ENCODE results near the gene MOB3B. TPM values are rescaled to one million over a fixed set of nuclear protein-coding genes. Genes with fewer than 3 reads are reported as not detected.

MOB3B gene
- total RNA-seq, 1 experiment from 2014 or later: 0.03 TPM

GRCh38 chr9:27341545-27342294 is 187.9 kb downstream of the MOB3B start:
- Histone ChIP-seq H3K4me1 (ENCODE audit: control insufficient read depth, insufficient read depth, low read length) (no peaks in the 10 kb centered on the region), H3K9me3 (ENCODE audit: control insufficient read depth, insufficient read depth, low read depth, low read length) (no peaks in the 10 kb centered on the region), H3K27me3 (ENCODE audit: control insufficient read depth, insufficient read depth, low read length) (no peaks in the 10 kb centered on the region), H3K27ac (ENCODE audit: low read length) (no peak overlapping the region), H3K36me3 (ENCODE audit: control insufficient read depth, insufficient read depth, low read length) (no peaks in the 10 kb centered on the region), H3K4me3 (ENCODE audit: low read depth in 2 of 2, low read length in 2 of 2) (no peak overlapping the region)
- no peak for DNase-seq (ENCODE audit: low read depth, low spot score)
- BruUV-seq (replicated peaks): no TSS peak
- no peak for ATAC-seq
- intact Hi-C loops (cut with micrococcal nuclease; ENCODE audit: unreplicated experiment): no loop called here
- ChIA-PET CTCF (no interaction called here), POLR2A (no interaction called here)
- in situ Hi-C loops (cut with HindIII; ENCODE audit: low pct_unique_long_range_greater_than_20kb, low sequenced_read_pairs): no loop called here
- TF ChIP-seq SIN3A (IDR thresholded peaks at IDR 0.05; ENCODE audit: borderline replicate concordance, insufficient read depth, low read depth, low read length) (no peak), POLR2AphosphoS5 (IDR thresholded peaks at IDR 0.05; ENCODE audit: low read depth, low read length) (no peak), TCF7L2 (IDR thresholded peaks at IDR 0.05; ENCODE audit: low read depth, low read length) (no peak), CTCF (IDR thresholded peaks at IDR 0.05) (no peak), REST (IDR thresholded peaks at IDR 0.05; ENCODE audit: insufficient read depth in 1 of 2, low read depth in 2 of 2, low read length in 1 of 2) (no peak)

GRCh38 chr9:27340961-27341511 is 188.6 kb downstream of the MOB3B start:
- in situ Hi-C loops (cut with HindIII; ENCODE audit: low pct_unique_long_range_greater_than_20kb, low sequenced_read_pairs): no loop called here
- no peak overlapping the region for H3K4me3 ChIP-seq (ENCODE audit: low read depth in 2 of 2, low read length in 2 of 2)
- ChIA-PET CTCF (no interaction called here), POLR2A (no interaction called here)
- TF ChIP-seq POLR2AphosphoS5 (IDR thresholded peaks at IDR 0.05; ENCODE audit: low read depth, low read length) (no peak), CTCF (IDR thresholded peaks at IDR 0.05) (no peak)
- H3K36me3 ChIP-seq (ENCODE audit: control insufficient read depth, insufficient read depth, low read length): no peaks in the 10 kb centered on the region
- DNase-seq (ENCODE audit: low read depth, low spot score) (no peak), ATAC-seq (no peak)
- H3K27ac ChIP-seq (ENCODE audit: low read length): no peak overlapping the region
- H3K4me1 ChIP-seq (ENCODE audit: control insufficient read depth, insufficient read depth, low read length): no peaks in the 10 kb centered on the region
- intact Hi-C loops (cut with micrococcal nuclease; ENCODE audit: unreplicated experiment): no loop called here
- no TSS peak for BruUV-seq (replicated peaks)
- no peaks in the 10 kb centered on the region for H3K9me3 ChIP-seq (ENCODE audit: control insufficient read depth, insufficient read depth, low read depth, low read length)
- no peaks in the 10 kb centered on the region for H3K27me3 ChIP-seq (ENCODE audit: control insufficient read depth, insufficient read depth, low read length)

Data from Panc1 (cell line).